ENCODE data around the gene PPEF1. TPM values are rescaled to one million over a fixed set of nuclear protein-coding genes. Genes with fewer than 3 reads are reported as not detected.
"Not testable (repeated sequence)": the region's sequence is repeated elsewhere in the genome, so short reads cannot be mapped to it uniquely, and the experiment has no call there.

The PPEF1 gene
- total and polyA plus RNA-seq, 9 donors, result 0.12 to 2.0 (median 0.58) TPM; not detected in 3

DNA sequence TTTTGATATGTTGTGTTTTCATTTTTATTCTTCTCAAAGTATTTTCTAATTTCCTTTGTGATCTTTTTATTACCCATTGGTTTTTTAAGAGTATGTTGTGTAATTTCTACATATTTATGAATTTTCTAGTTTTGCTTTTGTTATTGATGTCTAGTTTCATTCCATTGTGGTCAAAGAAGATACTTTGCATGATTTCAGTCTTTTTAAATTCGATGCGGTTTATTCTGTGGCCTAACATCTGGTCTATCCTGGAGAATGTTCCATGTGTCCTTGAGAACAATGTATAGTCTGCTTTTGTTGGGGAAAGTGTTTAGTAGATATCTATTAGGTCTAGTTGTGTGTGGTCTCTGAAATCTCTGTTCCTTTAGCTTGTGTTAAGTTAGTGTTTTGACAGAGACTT lies 46.2 kb downstream of the PPEF1 start:
- Histone ChIP-seq H3K36me3 (no peaks in the 10 kb centered on the region), H3K4me1 (ENCODE audit: insufficient read depth) (no peaks in the 10 kb centered on the region), H3K9me3 (no peaks in the 10 kb centered on the region), H3K27me3 (no peaks in the 10 kb centered on the region), H3K4me3 (no peak overlapping the region), H3K27ac (no peak overlapping the region)
- no peak for DNase-seq
- intact Hi-C loops (cut with DNase I), result no loop called here
- 40 to 60% (median 53%) methylated on average over 2 of the region's 2 CpGs for WGBS, 3 donors
- no peak for TF ChIP-seq POLR2A (IDR thresholded peaks at IDR 0.05)
- TF ChIP-seq, protein P1, sequence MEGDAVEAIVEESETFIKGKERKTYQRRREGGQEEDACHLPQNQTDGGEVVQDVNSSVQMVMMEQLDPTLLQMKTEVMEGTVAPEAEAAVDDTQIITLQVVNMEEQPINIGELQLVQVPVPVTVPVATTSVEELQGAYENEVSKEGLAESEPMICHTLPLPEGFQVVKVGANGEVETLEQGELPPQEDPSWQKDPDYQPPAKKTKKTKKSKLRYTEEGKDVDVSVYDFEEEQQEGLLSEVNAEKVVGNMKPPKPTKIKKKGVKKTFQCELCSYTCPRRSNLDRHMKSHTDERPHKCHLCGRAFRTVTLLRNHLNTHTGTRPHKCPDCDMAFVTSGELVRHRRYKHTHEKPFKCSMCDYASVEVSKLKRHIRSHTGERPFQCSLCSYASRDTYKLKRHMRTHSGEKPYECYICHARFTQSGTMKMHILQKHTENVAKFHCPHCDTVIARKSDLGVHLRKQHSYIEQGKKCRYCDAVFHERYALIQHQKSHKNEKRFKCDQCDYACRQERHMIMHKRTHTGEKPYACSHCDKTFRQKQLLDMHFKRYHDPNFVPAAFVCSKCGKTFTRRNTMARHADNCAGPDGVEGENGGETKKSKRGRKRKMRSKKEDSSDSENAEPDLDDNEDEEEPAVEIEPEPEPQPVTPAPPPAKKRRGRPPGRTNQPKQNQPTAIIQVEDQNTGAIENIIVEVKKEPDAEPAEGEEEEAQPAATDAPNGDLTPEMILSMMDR (IDR thresholded peaks at IDR 0.05), result no peak
- no peak for TF ChIP-seq EP300 (IDR thresholded peaks at IDR 0.05)

DNA sequence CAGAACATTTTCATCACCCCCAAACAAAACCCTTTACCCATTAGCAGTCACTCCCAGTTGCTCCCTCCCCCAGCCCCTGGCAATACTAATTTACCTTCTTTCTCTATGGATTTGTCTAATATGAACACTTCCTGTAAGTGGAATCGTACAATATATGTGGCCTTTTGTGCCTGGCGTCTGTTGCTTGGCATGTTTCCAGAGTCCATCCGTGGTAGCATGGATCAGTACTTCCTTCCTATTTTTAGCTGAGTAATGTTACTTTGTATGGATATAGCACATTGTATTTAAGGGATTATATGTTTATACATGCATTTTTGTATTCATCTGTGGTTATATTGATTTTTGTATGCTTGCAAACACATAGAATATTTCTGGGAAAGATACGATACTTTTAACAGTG lies 48.2 kb downstream of the PPEF1 start:
- 61 to 65% (median 61%) methylated on average over 4 of the region's 4 CpGs for WGBS, 3 donors
- no peak for TF ChIP-seq POLR2A (IDR thresholded peaks at IDR 0.05)
- TF ChIP-seq EP300 (IDR thresholded peaks at IDR 0.05), result no peak
- TF ChIP-seq, protein P1 (IDR thresholded peaks at IDR 0.05), result no peak
- intact Hi-C loops (cut with DNase I), result no loop called here

DNA sequence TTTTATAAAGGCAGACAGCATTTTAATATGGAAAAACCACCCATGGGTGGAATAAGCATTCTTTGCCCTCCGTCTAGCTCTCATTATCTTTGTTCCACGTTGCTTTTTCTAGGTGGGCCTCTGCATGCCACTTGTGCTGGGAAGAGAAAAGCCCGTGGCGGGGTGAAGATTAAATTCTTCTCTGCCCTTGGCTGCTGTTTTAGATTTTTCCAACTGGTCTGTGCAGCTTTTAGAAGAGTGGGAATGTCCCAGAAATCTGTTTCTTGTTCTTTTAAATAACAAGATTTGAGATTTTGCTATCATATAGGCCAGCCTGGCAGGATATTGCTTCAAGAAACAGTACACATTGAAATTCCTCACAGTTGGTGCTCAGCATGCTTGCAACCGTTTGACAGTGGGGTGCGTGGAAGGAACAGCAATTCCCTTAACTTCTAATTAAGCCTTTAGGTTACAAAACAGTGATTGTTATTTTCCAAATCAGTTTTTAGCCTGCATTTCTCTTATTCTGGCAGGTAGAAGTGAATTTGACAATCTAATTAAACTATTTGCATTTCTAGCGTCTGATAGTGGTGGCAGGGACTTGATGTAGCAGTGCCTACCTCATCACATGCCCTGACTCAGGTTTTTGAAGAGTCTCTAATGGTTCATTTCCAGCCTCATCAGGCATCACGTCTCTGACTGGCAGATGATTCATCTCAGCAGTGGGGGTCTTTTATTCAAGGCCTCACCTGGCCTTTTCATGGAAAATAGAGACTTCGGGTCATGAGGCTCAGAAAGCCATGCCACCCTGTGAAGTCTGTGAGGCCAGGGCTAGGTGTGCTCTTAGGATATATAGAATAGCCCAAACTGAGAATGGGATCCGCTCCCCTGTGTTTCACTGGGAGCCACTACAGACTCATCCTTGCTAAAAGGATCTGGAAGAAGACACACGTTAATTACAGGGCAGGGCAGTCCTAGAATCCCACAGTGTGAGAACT lies 50.8 kb downstream of the PPEF1 start:
- no peaks in the 10 kb centered on the region for H3K9me3 ChIP-seq
- TF ChIP-seq, protein P1 (IDR thresholded peaks at IDR 0.05), result no peak
- TF ChIP-seq POLR2A (IDR thresholded peaks at IDR 0.05), result no peak
- no peak for TF ChIP-seq EP300 (IDR thresholded peaks at IDR 0.05)
- no peak overlapping the region for H3K4me3 ChIP-seq
- intact Hi-C loops (cut with DNase I), result no loop called here
- 51 to 62% (median 54%) methylated on average over 11 of the region's 11 CpGs for WGBS, 3 donors
- no peaks in the 10 kb centered on the region for H3K36me3 ChIP-seq
- no peak for DNase-seq
- no peak overlapping the region for H3K27ac ChIP-seq
- H3K27me3 ChIP-seq, result no peaks in the 10 kb centered on the region
- H3K4me1 ChIP-seq (ENCODE audit: insufficient read depth), result no peaks in the 10 kb centered on the region

More for the DNA sequence above, 48.2 kb downstream of the PPEF1 start:
- no peaks in the 10 kb centered on the region for H3K9me3 ChIP-seq
- H3K4me3 ChIP-seq, result no peak overlapping the region
- H3K27me3 ChIP-seq, result no peaks in the 10 kb centered on the region
- no peak overlapping the region for H3K27ac ChIP-seq
- H3K4me1 ChIP-seq (ENCODE audit: insufficient read depth), result no peaks in the 10 kb centered on the region
- DNase-seq, result no peak
- no peaks in the 10 kb centered on the region for H3K36me3 ChIP-seq

DNA sequence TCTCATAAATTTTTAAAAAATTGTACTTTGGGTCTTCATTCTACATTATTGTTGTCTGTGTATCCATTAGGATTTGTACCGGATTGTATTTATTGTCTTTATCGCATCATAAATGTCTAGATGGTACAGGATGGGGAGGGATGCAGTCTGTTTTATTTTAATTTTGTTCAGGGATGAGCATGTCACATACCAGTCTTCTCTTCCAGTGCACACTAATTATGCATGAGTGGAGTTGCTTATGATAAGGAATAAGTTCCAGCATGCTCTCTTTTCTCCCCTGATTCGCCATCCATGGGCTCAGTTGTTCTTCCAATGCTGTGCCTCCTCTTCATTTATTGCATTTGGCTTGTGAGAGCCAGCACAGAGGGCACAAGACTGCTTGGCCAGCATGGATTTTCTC lies 54.3 kb downstream of the PPEF1 start:
- Histone ChIP-seq H3K4me3 (no peak overlapping the region), H3K27ac (no peak overlapping the region), H3K4me1 (ENCODE audit: insufficient read depth) (no peaks in the 10 kb centered on the region), H3K36me3 (no peaks in the 10 kb centered on the region), H3K9me3 (no peaks in the 10 kb centered on the region), H3K27me3 (no peaks in the 10 kb centered on the region)
- WGBS, 3 donors, result 77 to 84% (median 80%) methylated on average over 3 of the region's 3 CpGs
- no peak for DNase-seq
- intact Hi-C loops (cut with DNase I), result no loop called here
- TF ChIP-seq, protein P1 (IDR thresholded peaks at IDR 0.05), result no peak
- TF ChIP-seq POLR2A (IDR thresholded peaks at IDR 0.05) (no peak), EP300 (IDR thresholded peaks at IDR 0.05) (no peak)

DNA sequence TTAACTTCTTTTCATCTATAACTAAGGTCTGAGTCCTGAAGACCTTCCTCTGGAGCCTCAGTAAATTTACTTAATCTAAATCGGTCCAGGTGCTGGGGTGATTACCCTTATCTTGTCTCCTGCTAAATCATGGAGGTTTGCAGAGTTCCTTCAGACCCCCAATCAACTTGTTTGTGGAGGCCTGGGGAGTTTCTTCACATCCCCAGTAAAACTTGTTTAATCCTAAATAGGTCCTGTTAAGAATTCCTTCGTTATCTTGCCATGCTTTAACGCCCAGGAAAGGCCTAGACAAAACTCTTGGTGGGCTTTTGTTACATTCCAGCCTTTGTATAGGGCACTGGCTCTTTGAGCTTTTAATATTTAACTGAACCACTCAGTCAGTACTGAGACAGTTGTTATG lies 55.7 kb downstream of the PPEF1 start:
- H3K4me1 ChIP-seq (ENCODE audit: insufficient read depth); intact Hi-C loops (cut with DNase I); H3K27ac ChIP-seq; H3K4me3 ChIP-seq; H3K9me3 ChIP-seq; H3K27me3 ChIP-seq; DNase-seq; H3K36me3 ChIP-seq: not testable (repeated sequence)
- 52 to 65% (median 62%) methylated on average over 3 of the region's 3 CpGs for WGBS, 3 donors

Data from ovary (tissue), 9 donors.